Measurements from ENCODE around the gene CREB1. TPM values are rescaled to one million over a fixed set of nuclear protein-coding genes. Genes with fewer than 3 reads are reported as not detected.

CREB1 gene
- total RNA-seq, 2 donors from 2014 or later: 87.1 to 105 TPM

DNA sequence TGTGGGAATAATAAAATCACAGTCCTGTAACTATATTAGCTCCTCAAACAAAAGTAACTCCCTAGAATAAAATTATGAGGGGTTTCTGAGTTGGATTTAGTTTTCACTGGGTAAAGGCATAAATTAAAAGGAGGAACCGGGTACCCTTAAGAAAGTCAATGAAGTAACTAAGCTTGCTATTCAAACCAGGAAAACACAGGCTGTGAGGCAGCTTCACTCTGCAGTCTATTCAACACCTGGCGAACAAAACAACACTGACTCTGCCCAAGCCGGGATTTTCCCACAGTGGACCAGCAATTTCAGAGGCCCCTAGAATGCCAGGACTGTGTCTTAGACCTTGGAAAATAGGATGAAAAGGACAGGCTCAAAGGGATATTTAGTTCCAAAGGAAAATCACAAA is 24.6 kb upstream of the CREB1 start:
- peak; percentile 54 for DNase-seq
- H3K4me1 Mint-ChIP-seq: peaks cover 26% of the 10 kb centered on the region
- no peak overlapping the region for H3K9ac ChIP-seq (ENCODE audit: extremely low read depth, low read length, poor library complexity, severe bottlenecking)
- no peaks in the 10 kb centered on the region for H3K36me3 ChIP-seq (ENCODE audit: control insufficient read depth, insufficient read depth, low read length)
- no peak overlapping the region for H3K27ac Mint-ChIP-seq
- TF ChIP-seq, protein P1, sequence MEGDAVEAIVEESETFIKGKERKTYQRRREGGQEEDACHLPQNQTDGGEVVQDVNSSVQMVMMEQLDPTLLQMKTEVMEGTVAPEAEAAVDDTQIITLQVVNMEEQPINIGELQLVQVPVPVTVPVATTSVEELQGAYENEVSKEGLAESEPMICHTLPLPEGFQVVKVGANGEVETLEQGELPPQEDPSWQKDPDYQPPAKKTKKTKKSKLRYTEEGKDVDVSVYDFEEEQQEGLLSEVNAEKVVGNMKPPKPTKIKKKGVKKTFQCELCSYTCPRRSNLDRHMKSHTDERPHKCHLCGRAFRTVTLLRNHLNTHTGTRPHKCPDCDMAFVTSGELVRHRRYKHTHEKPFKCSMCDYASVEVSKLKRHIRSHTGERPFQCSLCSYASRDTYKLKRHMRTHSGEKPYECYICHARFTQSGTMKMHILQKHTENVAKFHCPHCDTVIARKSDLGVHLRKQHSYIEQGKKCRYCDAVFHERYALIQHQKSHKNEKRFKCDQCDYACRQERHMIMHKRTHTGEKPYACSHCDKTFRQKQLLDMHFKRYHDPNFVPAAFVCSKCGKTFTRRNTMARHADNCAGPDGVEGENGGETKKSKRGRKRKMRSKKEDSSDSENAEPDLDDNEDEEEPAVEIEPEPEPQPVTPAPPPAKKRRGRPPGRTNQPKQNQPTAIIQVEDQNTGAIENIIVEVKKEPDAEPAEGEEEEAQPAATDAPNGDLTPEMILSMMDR (conservative IDR thresholded peaks at IDR 0.05): no peak
- no peak overlapping the region for H3K4me3 ChIP-seq (ENCODE audit: low read length)
- no peaks in the 10 kb centered on the region for H3K36me3 Mint-ChIP-seq (ENCODE audit: low read depth)
- peaks cover 3% of the 10 kb centered on the region for H3K4me1 ChIP-seq (ENCODE audit: control insufficient read depth, insufficient read depth, low read length)
- peak overlapping the region; percentile 89 for H3K27ac ChIP-seq (ENCODE audit: low read depth, low read length)
- H3K4me3 Mint-ChIP-seq: no peak overlapping the region
- H3K9me3 Mint-ChIP-seq: no peaks in the 10 kb centered on the region
- no peaks in the 10 kb centered on the region for H3K27me3 Mint-ChIP-seq (ENCODE audit: insufficient read depth)
- H3K9me3 ChIP-seq (ENCODE audit: control insufficient read depth, low read length): no peaks in the 10 kb centered on the region
- no peaks in the 10 kb centered on the region for H3K27me3 ChIP-seq (ENCODE audit: control insufficient read depth, insufficient read depth, low read length, poor library complexity, severe bottlenecking)
- WGBS, 2 experiments (ENCODE audit: insufficient coverage in 1 of 2, insufficient read length in 1 of 2): 53 to 67% methylated on average over 3 of the region's 3 CpGs

DNA sequence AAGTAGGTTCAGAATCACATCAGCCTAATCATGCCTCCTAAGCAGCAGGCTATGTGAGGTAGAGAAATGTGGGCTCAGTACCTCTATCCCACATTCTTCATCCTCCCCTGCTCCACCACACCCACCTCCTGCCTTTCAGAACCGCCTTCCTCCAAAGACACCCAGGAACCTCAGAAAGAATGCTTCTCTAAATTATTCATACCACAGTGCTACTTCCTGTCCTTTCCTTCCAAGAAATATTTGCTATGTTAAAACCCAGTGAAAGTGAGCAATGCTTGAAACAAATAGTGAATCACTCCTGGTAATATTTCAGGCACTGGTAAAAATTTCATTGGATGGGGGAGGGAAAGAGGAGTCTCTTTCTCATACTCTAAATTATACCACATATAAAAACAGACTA is 24.0 kb upstream of the CREB1 start:
- H3K27ac Mint-ChIP-seq: no peak overlapping the region
- Histone ChIP-seq H3K9ac (ENCODE audit: extremely low read depth, low read length, poor library complexity, severe bottlenecking) (no peak overlapping the region), H3K4me1 (ENCODE audit: control insufficient read depth, insufficient read depth, low read length) (peaks cover 3% of the 10 kb centered on the region), H3K27ac (ENCODE audit: low read depth, low read length) (peak overlapping the region; percentile 89), H3K36me3 (ENCODE audit: control insufficient read depth, insufficient read depth, low read length) (no peaks in the 10 kb centered on the region), H3K9me3 (ENCODE audit: control insufficient read depth, low read length) (no peaks in the 10 kb centered on the region), H3K4me3 (ENCODE audit: low read length) (no peak overlapping the region), H3K27me3 (ENCODE audit: control insufficient read depth, insufficient read depth, low read length, poor library complexity, severe bottlenecking) (no peaks in the 10 kb centered on the region)
- peaks cover 26% of the 10 kb centered on the region for H3K4me1 Mint-ChIP-seq
- no peak overlapping the region for H3K4me3 Mint-ChIP-seq
- DNase-seq: no peak
- H3K36me3 Mint-ChIP-seq (ENCODE audit: low read depth): no peaks in the 10 kb centered on the region
- peaks cover 1% of the 10 kb centered on the region for H3K9me3 Mint-ChIP-seq
- no peaks in the 10 kb centered on the region for H3K27me3 Mint-ChIP-seq (ENCODE audit: insufficient read depth)
- WGBS, 2 experiments (ENCODE audit: insufficient coverage in 1 of 2, insufficient read length in 1 of 2): 66% methylated on average over 1 of the region's 1 CpG; no CpG with 5 or more reads in 1 of the 2 experiments
- TF ChIP-seq, protein P1 (conservative IDR thresholded peaks at IDR 0.05): no peak

DNA sequence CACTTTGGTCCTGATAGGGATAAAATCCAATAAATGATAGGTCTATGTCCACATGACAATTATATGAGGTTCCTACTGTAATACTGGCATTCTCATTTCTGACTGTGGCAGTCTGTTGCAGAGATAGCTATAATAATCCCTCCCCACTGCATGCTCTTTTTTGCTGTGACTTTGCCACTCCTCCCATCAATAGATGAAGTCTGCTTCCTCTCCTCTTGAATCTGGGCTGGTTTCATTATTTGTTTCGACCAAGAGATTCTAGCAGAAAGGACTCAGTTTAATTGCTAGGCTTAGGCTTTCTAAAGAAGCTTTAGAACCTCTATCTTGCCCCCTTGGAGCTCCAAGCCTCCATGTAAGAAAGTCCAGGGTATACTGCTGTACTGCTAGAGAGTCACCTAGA is 23.3 kb upstream of the CREB1 start:
- no peaks in the 10 kb centered on the region for H3K36me3 ChIP-seq (ENCODE audit: control insufficient read depth, insufficient read depth, low read length)
- H3K27me3 ChIP-seq (ENCODE audit: control insufficient read depth, insufficient read depth, low read length, poor library complexity, severe bottlenecking): no peaks in the 10 kb centered on the region
- peaks cover 3% of the 10 kb centered on the region for H3K4me1 ChIP-seq (ENCODE audit: control insufficient read depth, insufficient read depth, low read length)
- no peak overlapping the region for H3K27ac ChIP-seq (ENCODE audit: low read depth, low read length)
- no peak overlapping the region for H3K4me3 ChIP-seq (ENCODE audit: low read length)
- H3K4me3 Mint-ChIP-seq: no peak overlapping the region
- H3K27me3 Mint-ChIP-seq (ENCODE audit: insufficient read depth): no peaks in the 10 kb centered on the region
- no peak for DNase-seq
- 67 to 91% methylated on average over 1 of the region's 1 CpG for whole genome bisulfite sequencing, 2 experiments (ENCODE audit: insufficient coverage in 1 of 2, insufficient read length in 1 of 2)
- H3K36me3 Mint-ChIP-seq (ENCODE audit: low read depth): no peaks in the 10 kb centered on the region
- H3K9me3 Mint-ChIP-seq: peaks cover 3% of the 10 kb centered on the region
- H3K4me1 Mint-ChIP-seq: peaks cover 26% of the 10 kb centered on the region
- no peak overlapping the region for H3K27ac Mint-ChIP-seq
- TF ChIP-seq, protein P1 (conservative IDR thresholded peaks at IDR 0.05): no peak
- H3K9ac ChIP-seq (ENCODE audit: extremely low read depth, low read length, poor library complexity, severe bottlenecking): no peak overlapping the region
- no peaks in the 10 kb centered on the region for H3K9me3 ChIP-seq (ENCODE audit: control insufficient read depth, low read length)
